Cerebellar nuclear complex (tissue), 1 donor: Measurements from ENCODE around the gene STING1.
"Not testable (repeated sequence)": the region's sequence is repeated elsewhere in the genome, so short reads cannot be mapped to it uniquely, and the experiment has no call there.

ENCODE experiments used
- DNase-seq, 2 experiments: peaks; one replicate each; lab custom pipeline; 2025; lab: John Stamatoyannopoulos, UW

The STING1 gene

GRCh38 chr5:139468421-139468931 lies 14.1 kb downstream of the STING1 start:
- DNase-seq, result no peak

DNA sequence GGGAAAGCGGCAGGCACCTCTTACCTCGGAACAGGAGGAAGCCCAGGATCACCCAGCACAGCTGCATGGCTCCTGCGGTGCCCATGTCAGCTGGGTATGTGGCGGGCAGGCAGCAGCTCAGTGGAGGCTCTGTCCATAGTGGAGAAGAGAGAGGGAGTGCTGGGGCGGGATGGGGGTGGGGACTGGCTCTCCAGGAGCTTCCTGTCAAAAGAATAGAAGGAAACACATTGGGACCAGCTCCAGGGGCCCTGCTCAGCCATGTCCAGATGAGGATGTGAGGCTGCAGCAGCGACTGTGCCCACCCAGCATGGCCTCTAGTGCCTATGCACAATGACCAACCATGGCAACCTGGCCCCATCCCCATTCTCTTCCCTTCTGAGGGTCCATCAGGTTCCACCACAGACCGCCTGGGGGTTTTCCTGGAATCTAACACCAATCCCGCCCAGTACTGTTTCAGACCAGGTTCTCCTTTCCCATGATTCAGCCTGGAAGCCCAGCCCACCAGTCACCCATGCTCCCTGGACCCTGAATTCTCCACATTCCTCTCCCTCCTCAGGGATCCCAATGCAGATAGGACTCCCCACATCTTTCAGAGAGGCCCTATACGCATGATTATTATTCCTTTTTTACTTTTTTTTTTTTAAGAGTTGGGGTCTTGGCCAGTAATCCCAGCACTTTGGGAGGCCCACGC lies 19.8 kb downstream of the STING1 start, which contains the start of gene ECSCR:
Gene ECSCR, minus strand, starts transcription at position 158 of the 691 bp plus-strand sequence. Its CDS starts 73 bp downstream, at position 85.
- DNase-seq, result no peak

DNA sequence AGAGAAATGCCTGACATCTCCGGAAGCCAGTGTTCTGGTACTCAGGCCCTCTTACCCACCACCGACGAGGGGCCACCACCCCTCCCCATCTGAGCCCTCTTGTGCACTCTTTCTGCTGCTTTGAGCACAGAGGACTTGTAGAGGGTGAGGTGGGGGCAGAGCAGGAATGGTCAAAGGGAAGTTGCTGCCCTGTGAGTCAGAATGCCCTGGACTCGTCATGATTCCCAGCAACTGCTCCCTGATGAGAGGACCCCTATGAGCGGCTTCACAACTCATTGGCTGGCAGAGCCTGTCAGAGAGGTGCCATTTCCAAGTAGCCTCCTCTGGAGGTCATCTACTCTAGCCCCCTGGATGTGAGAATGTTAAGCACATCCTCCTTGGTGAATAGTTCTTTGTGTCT lies 20.9 kb downstream of the STING1 start:
- DNase-seq, result no peak

DNA sequence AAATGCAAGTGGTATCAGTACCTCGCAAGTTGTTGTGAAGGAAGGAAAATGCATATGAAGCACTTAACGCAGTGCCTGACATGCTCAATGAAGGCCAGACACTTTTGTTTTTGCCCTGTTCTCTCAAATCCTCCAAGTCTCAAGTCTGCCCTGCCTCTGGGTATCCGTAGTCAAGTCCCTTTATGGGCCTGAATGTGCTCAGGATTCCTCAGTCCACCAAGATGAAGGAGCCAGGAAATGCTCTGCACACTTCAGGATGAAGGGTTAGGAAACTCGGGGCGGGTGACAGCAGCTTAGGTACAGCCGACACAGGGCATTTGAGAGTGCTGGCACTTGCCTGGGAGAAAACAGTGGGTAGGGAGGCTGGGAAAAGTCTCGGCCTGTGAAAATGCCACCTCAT lies 21.4 kb downstream of the STING1 start:
- no peak for DNase-seq

DNA sequence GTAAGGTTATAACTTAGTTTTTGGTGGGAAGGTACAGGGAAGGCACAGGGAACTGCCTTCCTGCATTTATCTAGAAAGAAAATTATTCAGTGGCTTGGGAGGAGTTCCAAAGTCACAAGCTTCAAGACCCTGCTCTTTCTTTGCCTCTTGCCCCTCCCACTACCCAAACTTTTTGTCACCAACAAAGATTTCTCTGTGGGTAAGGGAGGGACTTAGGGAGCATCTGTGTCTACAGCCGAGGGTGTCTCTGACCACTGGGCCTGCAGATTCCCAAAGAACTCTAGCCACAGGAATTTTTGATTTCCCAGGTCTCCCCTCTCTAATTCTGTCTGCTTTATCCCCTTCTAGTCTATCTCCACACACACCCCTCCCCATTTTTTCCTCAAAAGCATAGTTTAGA lies 22.1 kb downstream of the STING1 start:
- DNase-seq, result no peak

GRCh38 chr5:139459451-139459934 lies 23.1 kb downstream of the STING1 start:
- DNase-seq, result no peak

GRCh38 chr5:139458580-139459407 lies 23.8 kb downstream of the STING1 start:
- DNase-seq, result no peak

DNA sequence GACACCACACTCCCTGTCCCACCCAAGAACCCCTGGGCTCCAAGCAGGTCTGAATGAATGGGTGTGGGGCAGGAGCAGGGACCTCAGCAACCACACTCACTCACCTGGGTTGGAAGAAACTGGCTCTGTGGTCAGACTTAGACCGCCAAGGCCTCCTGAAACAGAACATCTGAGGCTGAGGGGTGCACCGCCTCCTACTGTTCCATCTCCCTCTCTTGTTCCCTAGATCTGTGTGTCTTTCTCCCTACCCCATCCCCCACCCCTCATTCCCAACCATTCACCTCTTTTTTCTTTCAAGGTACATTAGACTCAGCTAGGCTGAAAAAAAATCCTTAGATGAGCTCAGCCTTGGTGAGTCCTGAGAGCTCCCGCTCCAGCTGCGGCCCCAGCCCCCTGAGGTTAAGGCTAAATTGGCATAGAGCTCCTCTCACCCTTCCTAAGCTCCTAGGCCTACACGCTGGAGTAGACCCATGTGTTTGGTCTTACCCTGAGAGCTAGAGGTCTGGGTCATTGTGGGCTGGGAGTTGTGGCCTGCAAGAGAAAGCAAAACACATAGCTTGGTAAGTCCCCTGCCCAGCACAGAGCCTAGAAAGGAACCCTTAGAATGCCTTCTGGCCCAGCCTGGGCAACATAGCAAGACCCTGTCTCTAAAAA lies 24.8 kb downstream of the STING1 start:
- no peak for DNase-seq

DNA sequence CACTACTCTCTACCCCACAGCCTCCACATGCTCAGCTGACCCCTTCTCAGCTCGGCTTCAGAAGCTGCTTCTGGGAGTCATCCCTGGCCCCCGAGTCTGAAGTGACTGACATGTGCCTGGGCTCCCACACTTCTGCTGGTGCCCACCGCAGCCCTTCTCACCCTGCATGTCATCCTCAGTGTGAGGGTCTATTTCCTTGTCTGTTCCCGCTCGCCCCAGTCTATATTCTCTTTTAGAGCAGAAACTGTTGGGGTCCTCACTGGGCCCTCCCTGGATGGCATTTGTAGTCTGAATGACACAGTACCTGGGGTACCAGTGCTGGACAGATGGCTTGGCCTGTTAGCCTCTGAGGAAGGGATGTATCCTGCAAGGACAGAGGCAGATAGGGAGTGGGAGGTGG lies 25.3 kb downstream of the STING1 start:
- DNase-seq, result no peak

DNA sequence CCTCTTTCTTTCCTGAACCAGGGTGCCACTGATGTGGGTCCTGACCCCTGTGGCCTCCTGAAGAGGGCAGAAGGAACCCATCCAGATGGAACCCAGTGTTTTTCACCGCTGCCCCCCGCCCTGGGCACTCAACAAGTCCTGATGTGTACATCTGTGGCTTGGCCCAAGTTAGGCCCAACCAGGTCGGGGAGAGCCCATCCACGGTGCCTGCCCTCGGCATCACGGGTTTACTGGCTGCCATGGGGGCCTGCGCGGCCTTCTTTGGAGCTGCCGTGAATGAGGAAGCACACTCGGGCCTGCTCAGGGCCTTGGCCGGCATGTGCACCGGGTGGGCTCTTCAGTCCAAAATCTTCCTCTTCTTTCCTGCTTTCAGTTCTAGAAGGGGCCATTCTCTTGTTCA lies 25.8 kb downstream of the STING1 start:
- no peak for DNase-seq

- DNase-seq, result no peak
Measured at GRCh38 chr5:139454568-139455290, 27.8 kb downstream of the STING1 start.

GRCh38 chr5:139453683-139454567 lies 28.6 kb downstream of the STING1 start:
- DNase-seq, result no peak

- no peak for DNase-seq
Measured at GRCh38 chr5:139451878-139452660, 30.5 kb downstream of the STING1 start.

DNA sequence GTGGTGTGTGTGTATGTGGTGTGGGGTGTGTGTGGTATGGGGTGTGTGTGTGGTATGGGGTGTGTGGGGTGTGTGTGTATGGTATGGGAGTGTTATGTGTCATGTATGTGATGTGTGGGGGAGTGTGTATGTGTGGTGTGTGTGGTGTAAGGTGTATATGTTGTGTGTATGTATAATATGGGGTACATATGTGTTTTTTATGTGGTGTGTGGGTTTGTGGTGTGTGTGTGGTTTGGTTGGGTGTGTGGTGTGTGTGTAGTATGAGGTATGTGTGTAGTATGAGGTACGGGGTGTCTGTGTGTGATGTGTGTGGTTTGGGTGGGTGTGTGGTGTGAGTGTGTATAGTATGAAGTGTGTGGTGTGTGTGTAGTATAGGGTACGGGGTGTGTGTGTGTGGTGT lies 31.4 kb downstream of the STING1 start:
- no peak for DNase-seq

- no peak for DNase-seq
Measured at GRCh38 chr5:139446956-139447779, 35.4 kb downstream of the STING1 start.

- no peak for DNase-seq
Measured at GRCh38 chr5:139445325-139446170, 37.0 kb downstream of the STING1 start.

GRCh38 chr5:139443831-139444453 lies 38.6 kb downstream of the STING1 start:
- DNase-seq, result no peak

DNA sequence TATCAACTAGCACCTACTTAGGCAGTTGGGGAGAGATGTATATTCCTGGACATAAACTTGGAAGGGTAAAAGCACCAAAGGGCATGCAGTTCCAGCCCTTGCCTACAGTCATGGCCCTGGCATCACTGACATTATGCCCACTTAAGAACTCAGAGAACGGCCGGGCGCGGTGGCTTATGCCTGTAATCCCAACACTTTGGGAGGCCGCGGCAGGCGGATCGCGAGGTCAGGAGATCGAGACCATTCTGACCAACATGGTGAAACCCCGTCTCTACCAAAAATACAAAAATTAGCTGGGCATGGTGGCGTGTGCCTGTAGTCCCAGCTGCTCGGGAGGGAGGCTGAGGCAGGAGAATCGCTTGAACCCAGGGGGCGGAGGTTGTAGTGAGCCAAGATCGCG lies 42.1 kb downstream of the STING1 start:
- not testable (repeated sequence) for DNase-seq
